Omental fat pad (tissue), 4 donors: ENCODE results near the gene FBRS. TPM values are rescaled to one million over a fixed set of nuclear protein-coding genes. Genes with fewer than 3 reads are reported as not detected.
"Not testable (repeated sequence)": the region's sequence is repeated elsewhere in the genome, so short reads cannot be mapped to it uniquely, and the experiment has no call there.

ENCODE experiments used
- ATAC-seq: fragments of 150-250 bp; one replicate; pipeline ENCODE4 v1.9.1; 2016; ENCODE audit warnings: mild to moderate bottlenecking, moderate library complexity; ENCODE audit not compliant: low FRiP score
- DNase-seq: peaks from one replicate; pipeline ENCODE4 v3.0.0-alpha.2; 2019; ENCODE audit warnings: low spot score
- total RNA-seq, 4 donors: library from RNA; depleted of rRNA; stranded (reverse); fragments of >200 nt; gene quantifications; one replicate each; pipeline ENCODE4 v1.1.0, GENCODE V29; 2016
- TF ChIP-seq, protein P1 (sequence below), 3 donors: fragments of 450-650 bp; IDR thresholded peaks; one replicate each; pipeline ENCODE4 v1.5.1; 2016 to 2017; ENCODE audit warnings: antibody characterized with exemption in 3 of 3, mild to moderate bottlenecking in 3 of 3, moderate library complexity in 2 of 3

FBRS gene
- total RNA-seq, 4 donors from 2014 or later: 15.4 to 49.7 (median 23.4) TPM

DNA sequence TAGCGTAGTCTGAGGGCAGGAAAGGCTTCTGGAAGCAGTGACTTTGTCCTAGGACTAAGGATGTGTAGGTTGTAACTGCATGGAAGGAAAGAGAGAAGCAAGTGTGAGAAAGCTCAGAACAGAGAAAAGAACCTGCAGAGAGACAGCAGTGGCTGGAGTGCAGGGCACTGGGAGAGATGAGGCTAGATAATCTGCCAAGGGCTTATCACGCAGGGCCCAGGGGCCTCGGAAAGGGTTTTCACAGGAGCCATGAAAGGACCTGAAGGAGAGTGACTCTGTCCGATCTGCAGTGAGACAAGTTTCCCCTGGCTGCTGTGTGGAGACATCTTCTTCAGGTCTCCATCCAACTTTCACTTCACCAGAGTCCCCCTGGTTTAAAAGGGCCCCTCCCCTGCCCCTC, 33.7 kb downstream of the FBRS start:
- no peak for ATAC-seq
- TF ChIP-seq, protein P1, sequence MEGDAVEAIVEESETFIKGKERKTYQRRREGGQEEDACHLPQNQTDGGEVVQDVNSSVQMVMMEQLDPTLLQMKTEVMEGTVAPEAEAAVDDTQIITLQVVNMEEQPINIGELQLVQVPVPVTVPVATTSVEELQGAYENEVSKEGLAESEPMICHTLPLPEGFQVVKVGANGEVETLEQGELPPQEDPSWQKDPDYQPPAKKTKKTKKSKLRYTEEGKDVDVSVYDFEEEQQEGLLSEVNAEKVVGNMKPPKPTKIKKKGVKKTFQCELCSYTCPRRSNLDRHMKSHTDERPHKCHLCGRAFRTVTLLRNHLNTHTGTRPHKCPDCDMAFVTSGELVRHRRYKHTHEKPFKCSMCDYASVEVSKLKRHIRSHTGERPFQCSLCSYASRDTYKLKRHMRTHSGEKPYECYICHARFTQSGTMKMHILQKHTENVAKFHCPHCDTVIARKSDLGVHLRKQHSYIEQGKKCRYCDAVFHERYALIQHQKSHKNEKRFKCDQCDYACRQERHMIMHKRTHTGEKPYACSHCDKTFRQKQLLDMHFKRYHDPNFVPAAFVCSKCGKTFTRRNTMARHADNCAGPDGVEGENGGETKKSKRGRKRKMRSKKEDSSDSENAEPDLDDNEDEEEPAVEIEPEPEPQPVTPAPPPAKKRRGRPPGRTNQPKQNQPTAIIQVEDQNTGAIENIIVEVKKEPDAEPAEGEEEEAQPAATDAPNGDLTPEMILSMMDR (IDR thresholded peaks at IDR 0.05): no peak
- no peak for DNase-seq

DNA sequence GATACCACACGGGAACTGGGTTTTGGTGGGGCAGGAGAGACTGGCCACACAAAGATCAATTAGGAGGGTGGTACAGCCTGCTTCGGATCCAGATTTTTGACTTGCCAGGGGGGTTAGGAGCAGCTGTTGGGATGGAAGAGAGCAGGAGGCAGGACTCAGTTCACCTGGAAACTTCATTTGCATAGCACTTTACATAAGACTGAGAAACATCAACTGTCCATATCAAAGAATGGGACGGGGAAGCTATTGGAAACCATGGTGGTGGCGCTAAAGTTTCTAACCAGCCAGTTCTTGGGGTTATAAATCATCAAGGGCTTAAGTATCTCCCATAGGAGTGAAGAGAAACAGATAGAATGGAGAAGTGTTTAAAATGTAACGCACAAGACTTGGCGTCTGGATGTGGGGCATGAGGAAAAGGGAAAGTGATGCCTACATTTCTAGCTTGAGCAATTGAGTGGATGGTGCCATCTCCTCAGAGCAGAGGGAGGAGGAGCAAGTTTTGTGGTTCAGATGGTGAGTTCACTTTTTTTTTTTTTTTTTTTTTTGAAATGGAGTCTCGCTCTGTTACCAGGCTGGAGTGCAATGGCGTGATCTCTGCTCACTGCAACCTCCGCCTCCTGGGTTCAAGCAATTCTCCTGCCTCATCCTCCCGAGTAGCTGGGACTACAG, 34.3 kb downstream of the FBRS start:
- ATAC-seq (no peak), DNase-seq (no peak)
- TF ChIP-seq, protein P1 (IDR thresholded peaks at IDR 0.05): no peak

DNA sequence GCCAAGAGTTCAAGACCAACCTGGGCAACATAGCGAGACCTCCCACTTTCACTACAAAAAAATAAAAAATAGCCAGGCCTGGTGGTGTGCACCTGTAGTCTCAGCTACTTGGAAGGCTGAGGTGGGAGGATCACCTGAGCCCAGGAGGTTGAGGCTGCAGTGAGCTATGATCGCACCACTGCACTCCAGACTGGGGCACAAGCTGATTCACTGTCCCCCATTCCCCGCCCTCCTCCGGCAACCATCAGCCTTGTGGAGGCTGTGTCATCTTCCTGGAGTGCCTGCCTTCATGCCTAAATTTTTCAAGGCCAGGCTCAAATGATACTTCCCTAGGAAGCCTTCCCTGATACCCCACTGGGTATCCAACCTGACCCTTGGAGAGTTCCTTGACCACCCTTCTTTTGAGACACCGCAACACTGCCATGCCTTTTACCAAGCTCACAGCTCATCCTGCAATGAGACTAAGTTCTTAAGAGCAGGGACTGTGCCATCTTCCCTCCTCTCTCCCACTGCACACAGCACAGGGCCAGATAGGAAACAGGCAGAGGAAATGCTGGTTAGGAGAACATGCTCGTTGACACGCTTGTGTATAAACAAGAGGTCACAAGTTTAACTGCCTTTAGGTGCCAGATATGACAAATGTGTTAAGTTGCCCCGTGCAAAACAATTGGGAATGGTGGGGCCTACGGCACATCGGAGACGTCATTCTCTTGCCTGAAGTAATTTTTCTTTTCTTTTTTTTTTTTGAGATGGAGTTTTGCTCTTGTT, 36.9 kb downstream of the FBRS start:
- no peak for ATAC-seq
- TF ChIP-seq, protein P1 (IDR thresholded peaks at IDR 0.05): no peak
- no peak for DNase-seq

DNA sequence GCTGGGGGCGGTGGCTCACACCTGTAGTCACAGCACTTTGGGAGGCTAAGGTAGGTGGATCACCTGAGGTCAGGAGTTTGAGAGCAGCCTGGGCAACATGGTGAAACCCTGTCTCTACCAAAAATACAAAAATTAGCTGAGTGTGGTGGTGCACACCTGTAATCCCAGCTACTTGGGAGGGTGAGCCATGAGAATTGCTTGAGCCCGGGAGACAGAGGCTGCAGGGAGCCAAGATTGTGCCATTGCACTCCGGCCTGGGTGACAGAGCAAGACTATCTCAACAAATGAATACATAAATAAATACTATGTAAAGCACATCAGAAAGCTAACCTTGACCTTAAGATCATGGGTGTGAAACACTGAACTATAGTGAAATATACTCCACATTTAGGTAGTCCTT, 38.4 kb downstream of the FBRS start:
- not testable (repeated sequence) for DNase-seq, ATAC-seq

DNA sequence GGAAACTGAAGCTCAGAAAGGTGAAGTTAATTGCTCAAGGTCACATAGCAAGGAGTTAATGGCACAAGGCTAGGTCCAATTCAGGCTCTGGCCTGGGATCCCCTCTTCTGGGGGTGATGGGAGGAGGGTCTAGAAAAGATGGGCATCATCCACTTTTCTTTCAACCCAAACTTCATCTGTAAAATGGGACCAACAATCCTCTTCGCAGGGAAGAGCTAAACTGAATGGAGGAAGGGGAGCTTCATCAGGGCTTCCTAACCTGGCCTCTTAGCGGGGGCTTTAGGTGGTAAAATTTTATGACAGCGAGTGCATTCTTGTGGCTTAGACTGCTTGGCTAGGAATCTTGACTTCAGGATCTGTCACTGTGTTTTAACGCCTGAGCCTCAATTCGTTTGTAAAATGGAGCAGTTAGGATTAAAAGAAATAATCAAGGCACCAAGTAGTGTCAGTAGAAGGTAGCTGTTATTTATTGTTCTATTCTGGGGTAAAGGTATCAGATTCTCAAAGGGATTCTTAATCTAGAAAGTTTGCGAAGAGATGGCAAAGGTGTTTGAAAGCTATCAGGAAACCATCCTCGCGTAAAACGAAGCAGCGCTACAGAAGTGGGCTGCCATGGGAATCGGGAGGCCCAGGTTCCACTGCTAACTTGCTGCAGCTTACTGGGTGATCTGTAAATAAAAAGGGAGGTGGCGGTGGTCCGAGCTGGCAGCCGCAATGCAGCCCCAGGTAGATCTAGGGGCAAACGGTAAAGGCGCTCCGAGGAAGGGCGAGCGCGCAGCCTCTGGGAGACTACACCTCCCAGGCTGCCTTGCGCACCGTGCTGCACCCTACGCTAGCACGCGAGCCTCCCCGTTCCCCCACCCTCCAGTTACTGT, 39.3 kb downstream of the FBRS start:
- ATAC-seq (peak; percentile 94), DNase-seq (no peak)
- TF ChIP-seq, protein P1 (IDR thresholded peaks at IDR 0.05): no peak

DNA sequence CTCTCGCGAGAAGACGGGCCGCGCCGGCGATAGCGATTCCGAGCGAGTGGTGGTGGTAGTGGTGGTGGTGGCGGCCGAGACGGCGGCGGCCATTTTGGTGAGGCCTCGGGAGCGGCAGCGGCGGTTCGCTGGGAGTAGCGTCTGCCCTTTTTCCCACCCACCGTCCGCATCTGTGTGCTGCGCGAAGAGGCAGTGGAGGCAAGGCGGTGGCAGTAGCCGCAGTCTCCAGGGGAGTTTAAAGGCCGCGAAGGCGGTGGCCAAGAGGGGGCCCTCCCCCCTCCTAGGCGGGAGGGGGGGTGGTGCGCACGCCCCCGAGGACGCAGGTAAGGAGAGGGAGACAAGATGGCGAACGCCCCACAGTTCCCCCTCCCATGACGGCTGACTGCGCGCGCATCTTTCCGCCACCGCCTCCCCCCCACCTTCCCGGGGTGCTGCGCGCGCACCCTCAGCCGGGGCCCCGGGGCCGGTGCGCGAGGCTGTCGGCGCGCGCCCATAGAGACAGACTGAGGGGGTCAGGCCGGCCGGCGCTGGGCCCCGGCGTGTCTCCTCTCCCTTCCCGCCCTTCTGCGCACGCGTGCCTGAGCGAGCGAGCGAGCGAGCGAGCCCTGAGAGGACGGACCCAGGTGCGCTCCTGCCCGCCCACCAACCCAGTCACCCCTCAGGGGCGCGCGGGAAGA, 40.0 kb downstream of the FBRS start:
- TF ChIP-seq, protein P1 (IDR thresholded peaks at IDR 0.05): no peak
- DNase-seq (peak; percentile 94), ATAC-seq (peak; percentile 86)
